D721Med (cell line): ENCODE results near the gene EHMT1.

Experiments
- DNase-seq: peaks from one replicate; pipeline ENCODE4 v3.0.0; 2011; ENCODE audit warnings: low spot score; ENCODE audit not compliant: insufficient read length
- FAIRE-seq: peaks from 2 replicates; lab custom pipeline; 2011; peaks lifted over from hg19 to GRCh38; lab: Jason Lieb, UNC
- CTCF ChIP-seq: IDR thresholded peaks from 2 replicates; pipeline ENCODE4 v1.5.1; 2012; ENCODE audit warnings: mild to moderate bottlenecking, control low read depth; ENCODE audit not compliant: insufficient read depth; ENCODE audit errors: missing control alignments

The EHMT1 gene

GRCh38 chr9:137688725-137689124 lies 69.9 kb downstream of the EHMT1 start:
- TF ChIP-seq CTCF = no peak
- FAIRE-seq = no peak
- no peak for DNase-seq

- FAIRE-seq = no peak
- no peak for DNase-seq
- no peak for TF ChIP-seq CTCF
These were observed 71.1 kb downstream of the EHMT1 start for GRCh38 chr9:137689745-137690529.

GRCh38 chr9:137690930-137691645 lies 72.3 kb downstream of the EHMT1 start:
- no peak for TF ChIP-seq CTCF
- FAIRE-seq = no peak
- no peak for DNase-seq

GRCh38 chr9:137691646-137692351 lies 73.0 kb downstream of the EHMT1 start:
- DNase-seq (no peak), FAIRE-seq (no peak)
- TF ChIP-seq CTCF = no peak

GRCh38 chr9:137694236-137694959 lies 75.6 kb downstream of the EHMT1 start:
- no peak for FAIRE-seq
- DNase-seq = no peak
- TF ChIP-seq CTCF = no peak

- TF ChIP-seq CTCF = peak; percentile 44
- FAIRE-seq = no peak
- DNase-seq = peak; percentile 68
These were observed 76.4 kb downstream of the EHMT1 start for GRCh38 chr9:137694962-137695875.
